Measurements from ENCODE around the gene F3.

Gene F3

GRCh38 chr1:94542088-94542870 is 720 bp upstream of the F3 start:
- DNase-seq (ENCODE audit: low spot score in 2 of 2): no peak
- H3K4me3 Mint-ChIP-seq: peak overlapping the region; percentile 78
- no peaks in the 10 kb centered on the region for H3K36me3 Mint-ChIP-seq
- H3K4me1 Mint-ChIP-seq: peaks cover 6% of the 10 kb centered on the region
- peak; percentile 11 for ATAC-seq
- no peaks in the 10 kb centered on the region for H3K9me3 Mint-ChIP-seq
- H3K27ac Mint-ChIP-seq: peak overlapping the region; percentile 37

GRCh38 chr1:94540440-94541245 is 916 bp downstream of the F3 start:
- DNase-seq (ENCODE audit: low spot score in 2 of 2) (no peak), ATAC-seq (no peak)
- Mint-ChIP-seq H3K4me3 (peak overlapping the region; percentile 78), H3K36me3 (no peaks in the 10 kb centered on the region), H3K27ac (no peak overlapping the region), H3K9me3 (no peaks in the 10 kb centered on the region), H3K4me1 (peaks cover 6% of the 10 kb centered on the region)

- H3K36me3 Mint-ChIP-seq: no peaks in the 10 kb centered on the region
- ATAC-seq: no peak
- no peak overlapping the region for H3K27ac Mint-ChIP-seq
- H3K9me3 Mint-ChIP-seq: no peaks in the 10 kb centered on the region
- H3K4me1 Mint-ChIP-seq: peaks cover 6% of the 10 kb centered on the region
- no peak overlapping the region for H3K4me3 Mint-ChIP-seq
- no peak for DNase-seq (ENCODE audit: low spot score in 2 of 2)
Measured at GRCh38 chr1:94539496-94539895, 2.1 kb downstream of the F3 start.

DNA sequence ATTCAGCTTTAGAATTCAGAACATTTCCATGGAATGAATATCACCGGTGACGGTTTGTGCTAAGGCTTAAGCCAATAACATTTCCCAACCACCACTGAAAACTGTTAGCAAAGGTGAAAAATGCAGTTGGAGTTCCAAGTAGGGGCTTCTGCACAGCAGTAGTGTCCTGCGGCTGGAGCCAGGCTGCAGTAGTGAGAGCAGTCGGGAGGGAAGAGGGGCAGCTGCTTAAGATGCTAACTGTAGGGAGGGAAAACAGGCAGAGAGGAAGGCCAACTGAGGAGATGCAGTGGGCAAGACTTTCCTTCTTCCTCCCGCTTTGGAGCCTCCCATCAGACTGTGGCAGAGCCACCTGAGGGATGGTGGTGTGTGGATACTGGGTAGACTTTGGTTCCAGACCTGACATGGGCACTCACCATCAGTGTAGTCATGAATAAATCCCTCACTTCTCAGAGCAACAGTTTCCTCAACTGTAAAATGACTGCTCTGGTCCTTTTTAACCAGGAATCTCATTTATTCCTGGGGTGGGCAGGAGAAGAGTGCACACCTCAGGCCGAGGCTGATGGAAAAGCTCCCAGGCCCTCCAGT is 3.2 kb downstream of the F3 start:
- Mint-ChIP-seq H3K27ac (no peak overlapping the region), H3K9me3 (no peaks in the 10 kb centered on the region), H3K4me1 (peaks cover 6% of the 10 kb centered on the region), H3K36me3 (no peaks in the 10 kb centered on the region), H3K4me3 (no peak overlapping the region)
- ATAC-seq: no peak
- DNase-seq (ENCODE audit: low spot score in 2 of 2): no peak

- Mint-ChIP-seq H3K4me1 (no peaks in the 10 kb centered on the region), H3K4me3 (no peak overlapping the region), H3K36me3 (no peaks in the 10 kb centered on the region), H3K27ac (no peak overlapping the region), H3K9me3 (no peaks in the 10 kb centered on the region)
- ATAC-seq (no peak), DNase-seq (ENCODE audit: low spot score in 2 of 2) (no peak)
Measured at GRCh38 chr1:94537254-94537653, 4.3 kb downstream of the F3 start.

DNA sequence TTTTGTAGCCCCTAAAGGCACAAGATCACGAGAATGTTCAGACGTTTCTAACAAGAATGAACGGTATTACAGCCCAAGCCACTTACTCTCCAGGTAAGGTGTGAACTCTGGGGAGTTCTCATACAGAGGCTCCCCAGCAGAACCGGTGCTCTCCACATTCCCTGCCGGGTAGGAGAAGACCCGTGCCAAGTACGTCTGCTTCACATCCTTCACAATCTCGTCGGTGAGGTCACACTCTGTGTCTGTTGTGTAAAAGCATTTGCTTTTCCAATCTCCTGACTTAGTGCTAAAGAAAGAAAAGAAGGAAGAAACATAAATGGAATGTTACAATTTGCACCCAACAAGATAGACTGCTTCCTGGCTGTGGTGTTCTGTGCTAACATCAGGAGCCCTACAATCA is 5.7 kb downstream of the F3 start:
- ATAC-seq: no peak
- Mint-ChIP-seq H3K36me3 (no peaks in the 10 kb centered on the region), H3K9me3 (no peaks in the 10 kb centered on the region), H3K4me1 (no peaks in the 10 kb centered on the region), H3K4me3 (no peak overlapping the region), H3K27ac (no peak overlapping the region)
- DNase-seq (ENCODE audit: low spot score in 2 of 2): no peak

DNA sequence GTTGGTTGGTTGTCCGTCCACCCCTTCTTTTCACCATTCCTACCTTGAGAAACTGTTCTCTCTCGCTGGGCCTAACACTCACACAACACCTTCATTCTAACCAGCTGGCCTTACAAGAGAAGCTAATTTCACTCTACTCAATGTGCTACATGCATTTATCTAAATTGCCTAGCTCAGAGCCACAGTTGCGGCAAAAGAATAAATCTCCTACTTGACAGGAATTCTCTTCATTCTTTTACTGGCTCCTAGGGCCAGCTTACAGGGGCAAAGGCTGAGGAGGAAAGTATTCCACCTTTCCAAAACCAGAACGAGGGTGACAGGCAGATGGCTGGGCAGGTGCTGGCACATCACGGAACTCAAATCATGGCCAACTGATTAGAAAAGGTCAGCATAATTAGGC is 6.5 kb downstream of the F3 start:
- Mint-ChIP-seq H3K27ac (no peak overlapping the region), H3K36me3 (no peaks in the 10 kb centered on the region), H3K4me1 (no peaks in the 10 kb centered on the region), H3K9me3 (no peaks in the 10 kb centered on the region), H3K4me3 (no peak overlapping the region)
- ATAC-seq: no peak
- no peak for DNase-seq (ENCODE audit: low spot score in 2 of 2)

DNA sequence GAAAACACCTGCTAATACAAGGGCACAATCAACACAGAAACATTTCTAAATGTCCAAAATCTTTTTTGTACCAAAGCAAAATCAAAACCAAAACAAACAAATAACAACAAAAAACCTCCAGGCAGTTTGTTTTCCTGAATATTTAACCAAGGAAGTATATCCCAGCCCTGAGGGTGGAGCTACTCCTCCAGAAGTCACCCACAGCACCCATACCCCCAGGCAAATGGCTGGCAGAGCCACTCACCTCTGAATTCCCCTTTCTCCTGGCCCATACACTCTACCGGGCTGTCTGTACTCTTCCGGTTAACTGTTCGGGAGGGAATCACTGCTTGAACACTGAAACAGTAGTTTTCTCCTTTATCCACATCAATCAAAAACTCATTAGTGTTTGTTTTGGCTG is 9.5 kb downstream of the F3 start:
- Mint-ChIP-seq H3K4me1 (no peaks in the 10 kb centered on the region), H3K4me3 (no peak overlapping the region), H3K36me3 (no peaks in the 10 kb centered on the region), H3K27ac (no peak overlapping the region), H3K9me3 (no peaks in the 10 kb centered on the region)
- no peak for ATAC-seq
- DNase-seq (ENCODE audit: low spot score in 2 of 2): no peak

DNA sequence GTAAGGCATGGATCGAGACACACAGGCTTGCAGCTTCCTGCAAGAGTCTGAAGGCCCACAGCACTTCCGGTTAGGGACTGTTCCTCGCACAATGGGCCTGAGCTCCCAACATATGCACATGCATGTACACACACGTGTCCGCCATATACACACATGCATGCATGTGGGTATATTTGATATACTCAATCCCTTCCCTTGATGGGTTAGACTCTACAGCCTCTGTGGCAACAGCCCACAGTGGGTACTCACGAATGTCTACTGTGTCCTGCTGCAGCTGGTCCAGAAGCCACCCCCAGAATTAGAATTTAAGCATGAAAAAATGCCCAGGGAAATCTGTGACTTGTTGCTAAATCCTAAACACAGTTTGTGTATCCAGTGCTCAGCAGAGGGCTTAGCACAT is 9.9 kb downstream of the F3 start:
- Mint-ChIP-seq H3K36me3 (no peaks in the 10 kb centered on the region), H3K4me3 (no peak overlapping the region), H3K9me3 (no peaks in the 10 kb centered on the region), H3K4me1 (no peaks in the 10 kb centered on the region), H3K27ac (no peak overlapping the region)
- ATAC-seq: no peak
- no peak for DNase-seq (ENCODE audit: low spot score in 2 of 2)

- ATAC-seq (no peak), DNase-seq (ENCODE audit: low spot score in 2 of 2) (no peak)
- Mint-ChIP-seq H3K4me1 (no peaks in the 10 kb centered on the region), H3K4me3 (no peak overlapping the region), H3K36me3 (no peaks in the 10 kb centered on the region), H3K9me3 (no peaks in the 10 kb centered on the region), H3K27ac (no peak overlapping the region)
Measured at GRCh38 chr1:94530373-94530878, 11.1 kb downstream of the F3 start.

- no peaks in the 10 kb centered on the region for H3K36me3 Mint-ChIP-seq
- DNase-seq (ENCODE audit: low spot score in 2 of 2) (no peak), ATAC-seq (no peak)
- no peak overlapping the region for H3K27ac Mint-ChIP-seq
- no peak overlapping the region for H3K4me3 Mint-ChIP-seq
- no peaks in the 10 kb centered on the region for H3K9me3 Mint-ChIP-seq
- no peaks in the 10 kb centered on the region for H3K4me1 Mint-ChIP-seq
Measured at GRCh38 chr1:94529416-94529815, 12.1 kb downstream of the F3 start.

DNA sequence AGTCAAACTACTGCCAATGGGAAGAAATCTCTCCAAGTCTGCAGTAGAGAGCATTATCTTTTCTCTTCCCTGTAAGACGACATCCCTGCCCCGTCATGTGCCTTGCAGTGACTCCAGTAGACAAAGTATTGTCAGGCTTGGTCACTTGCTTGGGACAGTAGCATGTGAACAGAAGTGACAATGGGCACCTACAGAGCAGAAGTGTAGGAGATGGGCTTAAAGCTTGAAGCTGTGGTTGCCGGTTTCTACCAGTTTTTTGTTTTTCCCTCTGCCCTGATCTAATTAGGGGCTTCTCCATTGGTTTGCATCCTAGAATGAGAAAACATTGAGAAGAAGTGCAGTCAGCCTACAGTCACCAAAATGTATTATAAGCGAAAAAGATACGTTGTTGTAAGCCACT is 12.7 kb downstream of the F3 start:
- no peaks in the 10 kb centered on the region for H3K4me1 Mint-ChIP-seq
- H3K36me3 Mint-ChIP-seq: no peaks in the 10 kb centered on the region
- DNase-seq (ENCODE audit: low spot score in 2 of 2): no peak
- ATAC-seq: no peak
- no peaks in the 10 kb centered on the region for H3K9me3 Mint-ChIP-seq
- no peak overlapping the region for H3K27ac Mint-ChIP-seq
- H3K4me3 Mint-ChIP-seq: no peak overlapping the region

DNA sequence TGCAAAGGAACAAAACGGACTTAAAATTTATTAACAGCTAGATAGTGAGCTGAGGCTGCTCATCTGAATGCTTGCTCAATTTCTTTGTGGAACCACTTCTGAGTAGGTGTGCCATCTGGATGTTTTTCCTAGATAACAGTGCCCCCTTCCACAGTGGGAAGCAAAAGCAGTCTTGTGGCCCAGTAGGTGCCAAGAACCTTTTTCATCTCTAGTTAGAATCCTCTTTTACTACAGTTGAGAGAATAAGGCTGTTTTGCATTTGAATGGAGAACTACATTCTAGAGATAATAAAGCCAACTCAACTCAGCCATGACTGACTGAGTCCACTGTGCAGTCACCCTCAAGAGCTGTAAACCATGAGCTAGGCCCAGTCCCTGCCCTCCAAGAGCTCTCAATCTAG is 13.3 kb downstream of the F3 start:
- Mint-ChIP-seq H3K9me3 (no peaks in the 10 kb centered on the region), H3K4me1 (no peaks in the 10 kb centered on the region), H3K27ac (no peak overlapping the region), H3K4me3 (no peak overlapping the region), H3K36me3 (no peaks in the 10 kb centered on the region)
- DNase-seq (ENCODE audit: low spot score in 2 of 2) (no peak), ATAC-seq (no peak)

DNA sequence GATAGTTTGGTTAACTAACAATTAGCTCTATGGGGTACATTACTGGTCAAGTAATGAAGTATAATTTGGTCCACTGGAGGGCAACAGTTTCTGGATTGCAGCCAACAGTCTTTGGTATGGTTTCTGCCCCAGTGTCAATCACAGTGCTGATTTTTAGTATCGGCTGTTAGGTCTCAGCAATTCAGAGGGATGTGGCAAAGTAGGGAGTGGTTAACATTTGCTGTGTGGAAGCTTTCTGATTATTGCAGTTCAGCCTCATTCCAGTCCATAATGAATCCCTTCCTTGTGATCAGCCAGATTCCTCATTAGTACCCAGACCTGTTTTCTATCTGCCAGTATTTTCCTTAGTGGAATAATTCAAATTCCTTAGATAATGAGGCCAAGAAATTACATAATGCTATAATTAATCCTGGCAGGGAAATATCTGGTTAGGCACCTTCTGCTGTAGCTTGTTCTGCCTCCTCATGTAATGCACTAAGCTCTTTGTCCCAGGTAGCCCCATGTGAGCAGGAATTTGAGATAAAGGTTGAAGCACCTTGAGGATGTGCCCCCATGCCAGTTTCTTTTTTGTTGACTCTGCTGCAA is 14.0 kb downstream of the F3 start:
- no peak overlapping the region for H3K27ac Mint-ChIP-seq
- no peak overlapping the region for H3K4me3 Mint-ChIP-seq
- no peaks in the 10 kb centered on the region for H3K9me3 Mint-ChIP-seq
- H3K36me3 Mint-ChIP-seq: no peaks in the 10 kb centered on the region
- no peaks in the 10 kb centered on the region for H3K4me1 Mint-ChIP-seq
- ATAC-seq (no peak), DNase-seq (ENCODE audit: low spot score in 2 of 2) (no peak)

GRCh38 chr1:94526152-94526980 is 15.2 kb downstream of the F3 start:
- Mint-ChIP-seq H3K36me3 (no peaks in the 10 kb centered on the region), H3K27ac (no peak overlapping the region)

More at GRCh38 chr1:94526152-94526980, 15.2 kb downstream of the F3 start:
- DNase-seq (ENCODE audit: low spot score in 2 of 2) (no peak), ATAC-seq (no peak)
- H3K4me1 Mint-ChIP-seq: no peaks in the 10 kb centered on the region
- no peaks in the 10 kb centered on the region for H3K9me3 Mint-ChIP-seq
- no peak overlapping the region for H3K4me3 Mint-ChIP-seq

All from stimulated activated effector memory CD8-positive, alpha-beta T cell treated with anti-CD3 and anti-CD28 coated beads, Interleukin-12 subunit alpha, Interleukin-12 subunit beta, amount 100 ng/mL, for 72 hours (primary cell).